DMS 273 treated with DMSO at 0.1 percent for 48 hours (cell line): ENCODE measurements around the gene NLRP6.
"Not testable (repeated sequence)": the region's sequence is repeated elsewhere in the genome, so short reads cannot be mapped to it uniquely, and the experiment has no call there.

Experiments
- DNase-seq: peaks from one replicate; lab custom pipeline; 2025; lab: John Stamatoyannopoulos, UW

The NLRP6 gene

DNA sequence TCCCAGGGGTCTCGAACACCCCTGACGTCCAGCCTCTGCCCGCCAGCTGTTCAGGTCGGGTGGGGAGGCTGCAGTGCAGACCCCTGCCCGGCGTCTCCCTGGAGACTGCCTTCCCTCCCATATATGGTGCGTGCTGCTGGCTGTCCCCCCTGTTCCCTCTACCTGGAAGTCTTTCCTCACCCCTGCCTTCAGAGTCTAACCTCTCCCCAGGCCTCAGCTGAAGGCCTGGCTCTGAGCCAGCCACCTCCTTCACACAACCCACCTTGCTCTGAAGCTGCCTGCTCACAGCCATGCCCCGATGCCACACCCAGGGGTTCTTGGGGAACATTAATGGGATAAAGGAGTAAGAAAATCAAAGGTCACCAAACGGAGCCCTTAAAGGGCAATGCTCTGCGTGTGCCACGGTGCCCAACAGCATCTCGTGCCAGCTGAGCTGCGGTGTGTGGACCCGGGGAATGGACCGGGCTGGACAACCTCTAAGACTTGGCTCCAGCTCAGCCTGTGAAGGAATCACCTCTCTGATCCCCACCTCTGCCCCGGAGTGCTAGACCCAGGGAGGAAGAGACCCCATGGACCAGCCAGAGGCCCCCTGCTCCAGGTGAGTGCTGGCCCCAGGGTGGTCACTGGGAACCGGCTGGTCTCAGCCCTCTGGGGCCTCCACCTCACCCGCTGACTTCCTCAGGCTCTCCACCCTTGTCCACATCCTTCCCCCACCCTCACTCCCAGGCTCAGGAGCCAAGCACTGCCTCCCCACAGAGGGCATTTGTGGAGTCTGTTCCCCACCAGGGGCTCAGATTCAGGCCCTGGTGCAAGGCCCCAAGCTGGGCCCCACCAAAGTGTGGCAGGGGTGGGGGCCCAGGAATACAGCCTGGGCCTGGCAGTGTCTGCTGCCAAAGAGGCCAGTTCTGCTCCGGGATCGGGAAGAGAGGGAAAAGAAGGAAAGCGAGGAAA lies at the start of gene NLRP6:
TSS of gene NLRP6 (plus strand) at position 407 of the 951 bp plus-strand sequence. CDS start at position 570, 163 bp downstream.
- DNase-seq = no peak

- DNase-seq = no peak
These were observed 47.8 kb upstream of the NLRP6 start for GRCh38 chr11:230431-230830.

DNA sequence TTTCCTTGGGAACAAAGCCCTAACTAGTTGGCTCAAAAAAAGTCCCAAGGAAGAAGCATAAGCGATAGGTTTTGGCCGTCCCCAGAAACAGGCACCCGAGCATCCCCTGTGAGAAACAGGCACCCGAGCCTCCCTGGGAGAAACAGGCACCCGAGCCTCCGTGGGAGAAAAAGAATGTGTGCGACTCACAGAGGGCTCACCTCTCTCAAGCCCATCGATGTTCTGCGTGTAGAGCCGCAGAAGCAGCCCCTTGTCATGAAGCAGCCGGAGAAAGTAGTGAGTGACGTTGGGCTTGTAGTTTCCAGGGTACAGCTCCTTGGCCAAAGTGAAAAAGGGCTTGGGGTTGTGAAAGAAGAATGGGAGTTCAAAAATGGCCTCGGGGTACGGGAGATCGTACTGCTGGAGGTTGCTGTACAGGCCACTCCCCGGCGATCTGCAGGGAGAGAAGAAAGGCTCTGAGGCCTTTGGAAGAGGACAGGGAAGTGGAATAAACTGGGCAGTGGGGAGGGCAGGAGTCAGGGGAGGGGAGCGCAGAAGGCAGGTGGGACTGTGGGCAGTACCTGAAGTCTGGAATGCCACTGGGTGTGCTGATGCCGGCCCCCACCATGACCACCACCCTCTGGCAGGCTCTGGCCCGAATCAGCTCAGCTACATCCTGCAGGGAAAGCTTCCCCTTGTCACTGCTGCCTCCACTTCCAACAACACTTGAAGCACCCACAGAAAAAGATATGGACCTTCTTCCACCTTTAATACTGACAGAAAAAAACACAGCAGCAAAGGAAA lies 45.2 kb upstream of the NLRP6 start:
- no peak for DNase-seq

- DNase-seq = no peak
These were observed 43.0 kb upstream of the NLRP6 start for GRCh38 chr11:235180-235579.

- DNase-seq = no peak
These were observed 42.6 kb upstream of the NLRP6 start for GRCh38 chr11:235609-235996.

DNA sequence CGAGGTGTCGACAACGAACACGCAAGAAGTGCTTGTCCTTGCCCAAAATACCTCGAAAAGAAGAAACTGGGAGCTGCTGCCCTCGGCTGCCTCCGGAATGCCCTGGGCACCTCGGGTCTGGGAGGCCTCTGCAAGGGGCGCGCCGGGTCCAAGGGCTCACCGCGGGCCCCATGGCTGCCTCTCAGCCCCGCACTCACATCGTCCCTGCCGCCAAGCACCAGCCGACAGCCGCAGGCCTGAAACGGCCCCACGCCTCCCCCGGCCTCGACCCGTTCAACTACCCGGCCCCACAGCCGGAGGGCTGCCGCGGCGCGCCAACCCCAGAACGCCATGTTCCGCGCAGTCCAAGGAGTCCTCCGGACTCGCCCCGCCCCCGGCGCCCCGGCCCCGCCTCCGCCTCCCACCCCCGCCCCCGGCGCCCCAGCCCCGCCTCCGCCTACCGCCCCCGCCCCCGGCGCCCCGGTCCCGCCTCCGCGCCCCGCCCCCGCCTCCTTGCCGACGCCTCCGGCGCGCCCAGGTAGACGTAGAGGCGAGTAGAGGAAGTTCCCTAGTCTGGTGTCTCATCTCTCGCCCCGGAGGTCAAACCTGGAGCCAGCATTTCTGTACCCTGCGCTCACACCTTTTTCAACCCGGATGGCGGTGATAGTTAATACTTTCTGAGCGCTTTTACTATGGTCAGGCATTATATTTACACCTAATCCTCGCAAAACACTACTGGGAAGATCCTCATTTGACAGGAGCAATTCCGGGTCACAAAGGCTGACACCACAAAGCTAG lies 42.0 kb upstream of the NLRP6 start, which contains the start of gene SIRT3:
TSS of gene SIRT3 (minus strand) at position 346 of the 777 bp plus-strand sequence. CDS start at position 332, 14 bp downstream.
- DNase-seq = peak; percentile 29

DNA sequence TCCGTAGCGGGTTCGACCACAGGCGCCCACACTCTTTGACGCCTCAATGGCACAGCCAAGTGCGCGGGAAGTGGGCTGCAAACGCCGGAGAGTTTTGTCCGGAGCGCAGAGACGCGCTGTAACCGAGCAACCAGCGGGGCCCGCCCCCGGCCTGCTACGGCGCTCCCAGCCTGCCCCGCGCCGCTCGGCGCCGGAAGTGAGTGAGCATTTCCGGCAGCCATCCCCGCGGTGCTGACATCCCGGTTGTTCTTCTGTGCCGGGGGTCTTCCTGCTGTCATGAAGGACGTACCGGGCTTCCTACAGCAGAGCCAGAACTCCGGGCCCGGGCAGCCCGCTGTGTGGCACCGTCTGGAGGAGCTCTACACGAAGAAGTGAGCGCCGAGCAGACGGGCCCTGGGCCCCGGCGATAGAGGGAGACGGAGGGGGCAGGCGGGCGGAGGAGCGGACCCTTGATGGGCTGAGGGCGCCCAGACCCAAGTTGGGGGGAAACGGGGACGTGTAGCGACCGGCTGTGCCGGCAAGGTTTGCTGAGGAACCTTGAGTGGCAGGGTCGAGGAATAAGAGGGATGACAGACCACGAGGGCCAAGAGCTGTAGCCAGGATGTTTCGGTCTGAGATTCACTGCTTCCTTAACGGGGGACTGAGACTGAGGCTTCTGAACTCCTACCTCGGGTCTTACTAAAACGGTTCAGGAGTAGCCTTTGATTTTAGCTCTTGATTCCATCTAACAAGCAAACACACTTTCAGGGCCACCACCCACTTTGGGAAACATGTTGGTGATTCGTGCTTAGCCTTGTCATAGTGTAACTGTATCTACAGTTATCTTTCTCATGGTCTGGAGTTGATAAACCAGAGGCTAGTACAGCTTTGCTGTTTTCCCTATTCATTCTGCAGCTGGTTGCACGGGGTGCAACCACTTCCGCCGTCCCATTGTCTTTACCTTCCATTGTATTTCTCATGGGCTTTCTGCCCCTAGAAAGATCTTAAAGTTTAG lies 41.1 kb upstream of the NLRP6 start, which contains the start of gene PSMD13:
TSS of gene PSMD13 (plus strand) at position 203 of the 994 bp plus-strand sequence. CDS start at position 277, 74 bp downstream.
- DNase-seq = peak; percentile 21

DNA sequence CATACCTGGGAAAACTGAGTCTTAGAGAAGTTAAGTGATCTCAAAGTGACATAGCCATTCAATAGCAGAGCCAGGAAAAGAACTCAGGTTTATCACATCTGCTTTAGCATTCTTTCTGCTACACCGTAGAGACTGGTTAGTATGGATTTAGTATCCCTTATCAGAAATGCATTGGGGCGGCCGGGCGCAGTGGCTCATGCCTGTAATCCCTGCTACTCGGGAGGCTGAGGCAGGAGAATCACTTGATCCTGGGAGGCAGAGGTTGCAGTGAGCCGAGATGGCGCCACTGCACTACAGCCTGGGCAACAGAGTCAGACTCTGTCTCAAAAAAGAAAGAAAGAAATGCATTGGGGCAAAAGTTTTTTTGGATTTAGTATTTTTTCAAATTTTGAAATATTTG lies 39.9 kb upstream of the NLRP6 start:
- not testable (repeated sequence) for DNase-seq

DNA sequence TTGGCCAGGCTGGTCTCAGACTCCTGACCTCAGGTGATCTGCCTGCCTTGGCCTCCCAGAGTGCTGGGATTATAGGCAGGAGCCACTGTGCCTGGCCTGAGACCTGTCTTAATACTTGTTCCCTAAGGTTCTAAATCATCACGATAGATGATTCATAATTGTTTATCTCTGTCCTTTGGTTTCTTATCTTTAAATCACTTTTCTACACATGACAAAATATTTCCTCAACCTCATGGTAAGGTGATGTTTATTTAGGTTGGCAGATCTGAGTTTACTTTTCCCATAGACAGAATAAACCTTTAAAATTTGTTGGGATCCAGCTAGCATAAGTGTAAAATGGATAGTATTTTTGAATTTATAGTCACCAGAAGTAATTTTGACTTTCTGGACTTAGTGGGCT lies 37.9 kb upstream of the NLRP6 start:
- DNase-seq = no peak

- DNase-seq = no peak
These were observed 36.6 kb upstream of the NLRP6 start for GRCh38 chr11:241634-242033.

GRCh38 chr11:244376-244775 lies 33.8 kb upstream of the NLRP6 start:
- DNase-seq = no peak

DNA sequence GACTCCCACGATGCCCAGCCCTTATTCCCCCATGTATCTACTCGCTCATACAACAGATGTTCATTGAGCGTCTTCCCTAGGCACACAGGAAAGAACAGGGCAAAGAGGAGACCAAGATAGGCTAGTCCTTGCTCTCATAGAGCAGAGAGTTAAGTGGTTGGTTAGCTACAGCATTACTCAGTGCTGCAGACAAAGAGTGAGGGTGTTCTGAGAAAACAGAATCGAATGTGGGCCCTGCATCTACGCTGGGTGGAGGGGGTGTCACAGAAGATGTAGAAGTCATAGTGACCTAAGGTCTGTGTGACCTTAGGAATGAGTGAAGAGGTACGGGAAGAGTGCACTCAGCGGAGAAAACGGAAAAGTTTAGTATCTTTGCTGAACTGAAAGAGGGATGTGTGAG lies 29.1 kb upstream of the NLRP6 start:
- no peak for DNase-seq

DNA sequence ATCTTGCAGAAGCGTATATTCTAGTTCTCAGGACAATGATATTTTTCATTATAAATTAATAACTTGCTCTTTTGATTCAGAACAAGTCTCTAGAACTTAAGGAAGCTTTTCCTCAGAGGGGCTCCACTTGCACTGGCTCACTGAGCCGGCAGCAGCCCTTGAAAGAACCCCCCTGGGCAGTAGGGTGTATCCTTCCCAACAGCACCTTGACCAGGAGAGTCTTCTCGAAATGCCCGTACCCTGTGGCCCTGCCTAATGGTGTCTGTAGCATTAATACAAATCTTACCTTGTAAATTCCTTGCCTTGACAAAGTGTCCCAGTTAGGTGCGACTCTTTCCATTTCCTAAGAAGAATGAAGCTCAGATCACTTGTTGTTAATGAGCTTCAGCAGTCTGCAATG lies 27.9 kb upstream of the NLRP6 start:
- no peak for DNase-seq

DNA sequence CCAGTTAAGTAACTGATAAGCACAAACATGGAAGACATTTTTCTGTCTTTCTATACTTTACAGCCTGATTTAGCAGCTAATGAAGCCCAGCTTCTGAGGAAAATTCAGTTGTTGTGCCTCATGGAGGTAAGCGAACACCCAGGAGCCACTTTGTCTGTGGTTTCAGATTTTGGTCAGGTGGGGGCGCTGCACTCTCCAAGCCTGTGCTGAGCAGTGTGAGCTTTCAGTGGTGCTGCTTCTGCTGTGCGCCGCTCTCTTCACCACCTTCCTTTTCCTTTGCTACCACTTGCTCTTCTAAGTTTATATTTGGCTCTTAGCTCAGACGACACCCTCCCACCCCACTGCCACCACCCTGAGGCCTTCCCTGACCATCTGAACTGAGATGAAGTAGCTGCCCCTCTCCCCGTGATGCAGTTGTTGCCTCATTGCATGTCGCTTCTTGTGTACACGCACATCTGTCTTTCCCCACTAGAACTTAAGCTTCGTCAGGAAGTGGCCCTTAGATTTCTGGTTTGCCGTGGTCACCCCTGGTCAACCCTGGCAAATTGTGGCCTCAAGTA lies 27.4 kb upstream of the NLRP6 start:
- DNase-seq = no peak

GRCh38 chr11:251550-251949 lies 26.7 kb upstream of the NLRP6 start:
- DNase-seq = no peak

GRCh38 chr11:252666-253065 lies 25.5 kb upstream of the NLRP6 start:
- DNase-seq = no peak

DNA sequence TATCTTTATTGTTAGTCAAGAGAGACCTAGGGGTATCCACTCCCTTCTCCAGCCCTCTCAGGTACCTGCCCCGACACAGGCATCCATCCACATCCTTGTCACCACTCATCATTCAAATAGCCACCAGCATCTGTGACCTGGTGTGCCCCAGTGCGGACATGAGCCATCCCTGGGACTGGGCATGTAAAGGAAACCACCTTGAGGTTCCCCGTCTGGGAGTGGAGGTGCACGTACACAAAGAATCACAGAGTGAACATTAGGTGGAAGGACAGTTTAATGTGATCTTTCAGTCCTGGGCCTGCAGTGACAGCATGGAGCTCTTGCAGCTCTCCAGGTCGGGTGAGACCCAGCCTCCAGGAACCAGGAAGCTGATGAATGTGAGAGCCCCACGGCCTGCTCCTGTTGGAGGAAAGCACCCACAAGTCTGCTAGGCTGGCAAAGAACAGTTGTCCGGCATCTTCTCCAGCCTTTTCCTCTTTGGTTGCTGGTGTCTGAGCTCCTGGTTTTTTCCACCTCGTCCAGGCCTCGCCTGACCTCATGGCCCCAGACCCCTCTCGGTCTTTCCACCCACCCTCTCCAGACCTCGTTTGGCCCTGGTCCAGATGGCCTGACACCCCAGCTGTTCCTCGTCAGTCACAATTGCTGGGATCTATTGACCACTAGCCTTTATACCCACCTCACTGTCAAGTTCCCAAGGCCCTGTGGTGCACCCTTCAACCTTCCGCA lies 24.9 kb upstream of the NLRP6 start:
- DNase-seq = no peak

GRCh38 chr11:253886-254270 lies 24.3 kb upstream of the NLRP6 start:
- DNase-seq = no peak

GRCh38 chr11:255176-255575 lies 23.0 kb upstream of the NLRP6 start:
- DNase-seq = no peak

- no peak for DNase-seq
These were observed 22.4 kb upstream of the NLRP6 start for GRCh38 chr11:255816-256215.
